ENCODE measurements around the gene CHST15. TPM values are rescaled to one million over a fixed set of nuclear protein-coding genes. Genes with fewer than 3 reads are reported as not detected.

CHST15 gene
- total RNA-seq, 2 donors from 2014 or later, result 7.5 to 14.9 TPM

DNA sequence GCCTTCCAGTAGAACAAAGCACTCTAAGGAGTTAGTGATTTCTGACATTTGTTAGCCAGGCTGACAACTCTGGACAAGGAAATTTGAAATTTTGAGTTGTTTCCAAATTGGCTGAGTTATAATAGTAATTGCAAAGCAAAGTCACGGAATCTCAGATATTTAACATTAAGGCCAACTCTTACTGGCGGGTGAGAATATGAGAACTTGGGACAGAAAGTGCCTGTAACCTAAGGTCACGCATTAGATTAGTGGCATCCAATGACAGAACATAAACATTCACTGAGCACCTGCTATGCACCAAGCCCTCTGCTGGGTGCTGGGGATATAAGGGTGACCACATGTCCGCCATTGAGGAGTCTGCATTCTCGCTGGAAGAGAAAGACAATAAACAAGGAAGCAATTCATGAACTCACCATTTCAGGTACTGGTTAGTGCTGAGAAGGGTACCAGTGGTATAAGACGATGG, 45.5 kb upstream of the CHST15 start:
- no peaks in the 10 kb centered on the region for H3K36me3 ChIP-seq (ENCODE audit: control insufficient read depth, insufficient read depth, low read length)
- no peak overlapping the region for H3K27ac Mint-ChIP-seq

DNA sequence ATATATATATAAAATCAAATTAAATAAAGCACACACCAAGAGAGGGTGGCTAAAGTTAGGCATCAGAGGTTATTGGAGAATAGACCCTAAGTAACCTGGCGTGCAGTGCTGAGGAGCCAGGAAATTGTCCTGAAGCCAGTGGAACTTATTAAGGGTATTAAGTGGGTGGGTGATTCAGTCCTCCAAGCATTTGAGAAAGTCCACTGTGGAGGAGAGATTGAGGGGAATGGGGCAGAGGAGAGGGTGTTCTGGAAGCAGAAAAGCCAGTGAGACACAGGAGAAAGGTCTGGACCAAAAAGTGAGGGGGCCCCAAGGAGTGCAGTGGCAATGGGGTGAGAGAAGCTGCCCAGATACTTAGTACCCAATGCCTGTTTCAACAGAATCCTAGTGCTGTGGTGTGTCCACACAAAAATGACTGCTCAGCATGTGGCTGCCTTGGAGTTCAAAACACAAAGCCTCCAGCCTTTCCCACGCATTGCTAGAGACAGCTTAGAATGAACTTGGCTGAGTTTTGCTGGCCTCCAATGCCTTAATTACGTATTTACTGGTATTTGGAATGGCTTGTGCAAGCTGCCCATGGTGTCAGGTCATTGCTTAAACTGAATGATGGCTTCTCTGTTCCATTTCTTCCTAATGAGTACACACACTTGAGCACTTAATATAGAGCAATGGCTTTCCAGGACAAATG, 44.9 kb upstream of the CHST15 start:
- no peak overlapping the region for H3K4me3 ChIP-seq (ENCODE audit: low read length)
- no peaks in the 10 kb centered on the region for H3K27me3 ChIP-seq (ENCODE audit: control insufficient read depth, insufficient read depth, low read length, poor library complexity, severe bottlenecking)
- Mint-ChIP-seq H3K4me1 (no peaks in the 10 kb centered on the region), H3K9me3 (peaks cover 4% of the 10 kb centered on the region), H3K36me3 (ENCODE audit: low read depth) (no peaks in the 10 kb centered on the region), H3K27ac (no peak overlapping the region), H3K4me3 (no peak overlapping the region), H3K27me3 (ENCODE audit: insufficient read depth) (no peaks in the 10 kb centered on the region)
- no peak for TF ChIP-seq CTCF (conservative IDR thresholded peaks at IDR 0.05)
- no peaks in the 10 kb centered on the region for H3K36me3 ChIP-seq (ENCODE audit: control insufficient read depth, insufficient read depth, low read length)
- H3K9ac ChIP-seq (ENCODE audit: extremely low read depth, low read length, poor library complexity, severe bottlenecking), result no peak overlapping the region
- DNase-seq, result no peak
- H3K27ac ChIP-seq (ENCODE audit: low read depth, low read length), result no peak overlapping the region
- H3K9me3 ChIP-seq (ENCODE audit: control insufficient read depth, low read length), result no peaks in the 10 kb centered on the region
- 89 to 93% methylated on average over 3 of the region's 3 CpGs for WGBS, 2 experiments (ENCODE audit: insufficient coverage in 1 of 2, insufficient read length in 1 of 2)
- H3K4me1 ChIP-seq (ENCODE audit: control insufficient read depth, insufficient read depth, low read length), result no peaks in the 10 kb centered on the region

More for the DNA sequence above, 45.5 kb upstream of the CHST15 start:
- Mint-ChIP-seq H3K27me3 (ENCODE audit: insufficient read depth) (no peaks in the 10 kb centered on the region), H3K4me1 (no peaks in the 10 kb centered on the region), H3K9me3 (peaks cover 4% of the 10 kb centered on the region), H3K36me3 (ENCODE audit: low read depth) (no peaks in the 10 kb centered on the region), H3K4me3 (no peak overlapping the region)
- no peaks in the 10 kb centered on the region for H3K9me3 ChIP-seq (ENCODE audit: control insufficient read depth, low read length)
- DNase-seq, result no peak
- H3K9ac ChIP-seq (ENCODE audit: extremely low read depth, low read length, poor library complexity, severe bottlenecking), result no peak overlapping the region
- no peaks in the 10 kb centered on the region for H3K27me3 ChIP-seq (ENCODE audit: control insufficient read depth, insufficient read depth, low read length, poor library complexity, severe bottlenecking)
- TF ChIP-seq CTCF (conservative IDR thresholded peaks at IDR 0.05), result no peak
- no peaks in the 10 kb centered on the region for H3K4me1 ChIP-seq (ENCODE audit: control insufficient read depth, insufficient read depth, low read length)
- no peak overlapping the region for H3K4me3 ChIP-seq (ENCODE audit: low read length)
- no peak overlapping the region for H3K27ac ChIP-seq (ENCODE audit: low read depth, low read length)
- 93 to 97% methylated on average over 5 to 6 of the region's 6 CpGs for WGBS, 2 experiments (ENCODE audit: insufficient coverage in 1 of 2, insufficient read length in 1 of 2)

GRCh38 chr10:124134251-124134893, 41.0 kb upstream of the CHST15 start:
- no peak overlapping the region for H3K27ac Mint-ChIP-seq
- no peaks in the 10 kb centered on the region for H3K9me3 Mint-ChIP-seq
- no peaks in the 10 kb centered on the region for H3K36me3 Mint-ChIP-seq (ENCODE audit: low read depth)
- no peaks in the 10 kb centered on the region for H3K4me1 Mint-ChIP-seq
- TF ChIP-seq CTCF (conservative IDR thresholded peaks at IDR 0.05), result no peak
- H3K4me3 Mint-ChIP-seq, result no peak overlapping the region
- no peaks in the 10 kb centered on the region for H3K36me3 ChIP-seq (ENCODE audit: control insufficient read depth, insufficient read depth, low read length)
- H3K4me3 ChIP-seq (ENCODE audit: low read length), result no peak overlapping the region
- no peak for DNase-seq
- WGBS, 2 experiments (ENCODE audit: insufficient coverage in 1 of 2, insufficient read length in 1 of 2), result 88 to 94% methylated on average over 8 to 9 of the region's 9 CpGs
- H3K27ac ChIP-seq (ENCODE audit: low read depth, low read length), result no peak overlapping the region
- H3K9me3 ChIP-seq (ENCODE audit: control insufficient read depth, low read length), result no peaks in the 10 kb centered on the region
- no peaks in the 10 kb centered on the region for H3K27me3 Mint-ChIP-seq (ENCODE audit: insufficient read depth)
- H3K9ac ChIP-seq (ENCODE audit: extremely low read depth, low read length, poor library complexity, severe bottlenecking), result no peak overlapping the region
- H3K4me1 ChIP-seq (ENCODE audit: control insufficient read depth, insufficient read depth, low read length), result no peaks in the 10 kb centered on the region
- no peaks in the 10 kb centered on the region for H3K27me3 ChIP-seq (ENCODE audit: control insufficient read depth, insufficient read depth, low read length, poor library complexity, severe bottlenecking)
